GM19397 (cell line): ENCODE measurements around the gene STRN4.
"Not testable (repeated sequence)": the region's sequence is repeated elsewhere in the genome, so short reads cannot be mapped to it uniquely, and the experiment has no call there.

Experiments used
- ATAC-seq: cut with Tn5 transposase; IDR thresholded peaks from one replicate; pipeline ENCODE4 v1.9.1; 2021; ENCODE audit warnings: mild to moderate bottlenecking, moderate library complexity; ENCODE audit not compliant: unreplicated experiment

The STRN4 gene

DNA sequence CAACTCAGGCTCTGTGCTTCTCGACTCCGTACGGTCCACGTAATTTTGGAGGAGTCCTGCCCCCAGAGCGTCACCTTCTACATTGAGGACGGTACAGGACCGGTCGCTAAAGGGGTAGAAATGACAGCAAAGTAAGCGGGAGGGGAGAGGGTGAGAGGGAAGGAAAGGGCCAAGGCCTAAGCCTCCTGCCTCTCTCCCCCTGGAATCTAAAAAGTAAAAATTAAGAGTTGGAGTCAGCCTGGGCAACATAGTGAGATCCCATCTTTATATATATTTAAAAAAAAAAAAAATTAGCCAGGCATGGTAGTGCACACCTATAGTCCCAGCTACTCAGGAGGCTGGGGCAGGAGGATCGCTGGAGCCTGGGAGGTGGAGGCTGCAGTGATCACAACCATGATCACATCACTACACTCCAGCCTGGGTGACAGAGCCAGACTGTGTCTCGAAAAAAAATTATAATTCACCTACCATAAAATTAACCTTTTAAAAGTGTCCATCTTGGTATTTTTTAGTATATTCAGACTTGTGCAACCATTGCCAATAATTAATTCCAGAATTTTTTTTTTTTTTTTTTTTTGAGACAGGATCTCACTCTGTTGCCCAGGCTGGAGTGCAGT lies 29.5 kb upstream of the STRN4 start:
- ATAC-seq: no peak

DNA sequence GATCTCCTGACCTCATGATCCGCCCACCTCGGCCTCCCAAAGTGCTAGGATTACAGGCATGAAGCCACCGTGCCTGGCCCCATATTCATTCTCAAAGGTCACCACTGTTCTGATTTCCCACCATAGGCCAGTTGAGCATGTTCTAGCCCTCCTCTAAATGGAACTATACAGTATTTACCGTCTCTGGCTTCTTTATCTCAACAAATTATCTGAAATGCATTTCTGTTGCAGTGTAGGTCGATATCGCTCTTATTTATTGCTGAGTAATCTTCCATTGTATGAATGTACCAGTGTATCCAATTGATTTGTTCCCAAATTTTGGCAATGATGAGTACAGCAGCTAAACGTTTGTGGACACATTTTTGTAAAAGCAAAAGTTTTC lies 26.8 kb upstream of the STRN4 start:
- no peak for ATAC-seq

GRCh38 chr19:46772170-46773017 lies 26.1 kb upstream of the STRN4 start:
- ATAC-seq: no peak

DNA sequence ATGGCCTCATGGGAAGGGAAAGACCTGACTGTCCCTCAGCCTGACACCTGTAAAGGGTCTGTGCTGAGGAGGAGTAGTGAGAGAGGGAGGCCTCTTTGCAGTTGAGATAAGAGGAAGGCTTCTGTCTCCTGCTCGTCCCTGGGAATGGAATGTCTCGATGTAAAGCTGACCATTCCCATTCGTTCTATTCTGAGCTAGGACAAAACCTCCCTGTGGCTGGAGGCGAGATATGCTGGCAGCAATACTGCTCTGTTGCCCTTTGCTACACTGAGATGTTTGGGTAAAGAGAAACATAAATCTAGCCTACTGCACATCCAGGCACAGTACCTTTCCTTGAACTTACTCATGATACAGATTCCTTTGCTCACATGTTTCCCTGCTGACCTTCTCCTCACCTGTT lies 22.5 kb upstream of the STRN4 start:
- not testable (repeated sequence) for ATAC-seq

- ATAC-seq: no peak
Measured at GRCh38 chr19:46766569-46767317, 20.5 kb upstream of the STRN4 start.

DNA sequence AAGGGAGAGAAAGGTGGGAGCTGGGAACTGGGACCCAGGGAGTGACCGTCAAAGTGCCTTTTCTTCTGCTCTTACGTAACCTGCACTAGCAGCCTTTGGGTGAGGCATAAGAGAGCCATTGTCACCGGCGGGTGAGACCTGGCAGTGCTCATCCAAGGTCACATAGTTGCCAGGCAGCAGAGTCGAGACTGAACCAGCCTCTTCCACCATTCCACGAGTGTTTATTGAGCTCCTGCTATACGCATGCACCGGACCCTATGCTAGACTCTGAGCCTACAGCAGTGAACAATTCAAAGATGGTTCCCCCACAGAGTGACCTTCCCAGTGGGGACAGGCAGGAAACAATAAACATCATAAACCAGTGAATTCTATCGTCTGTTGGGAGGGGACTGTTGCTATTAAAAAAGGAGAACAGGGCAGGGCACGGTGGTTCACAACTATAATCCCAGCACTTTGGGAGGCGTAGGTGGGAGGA lies 18.6 kb upstream of the STRN4 start:
- ATAC-seq: no peak

DNA sequence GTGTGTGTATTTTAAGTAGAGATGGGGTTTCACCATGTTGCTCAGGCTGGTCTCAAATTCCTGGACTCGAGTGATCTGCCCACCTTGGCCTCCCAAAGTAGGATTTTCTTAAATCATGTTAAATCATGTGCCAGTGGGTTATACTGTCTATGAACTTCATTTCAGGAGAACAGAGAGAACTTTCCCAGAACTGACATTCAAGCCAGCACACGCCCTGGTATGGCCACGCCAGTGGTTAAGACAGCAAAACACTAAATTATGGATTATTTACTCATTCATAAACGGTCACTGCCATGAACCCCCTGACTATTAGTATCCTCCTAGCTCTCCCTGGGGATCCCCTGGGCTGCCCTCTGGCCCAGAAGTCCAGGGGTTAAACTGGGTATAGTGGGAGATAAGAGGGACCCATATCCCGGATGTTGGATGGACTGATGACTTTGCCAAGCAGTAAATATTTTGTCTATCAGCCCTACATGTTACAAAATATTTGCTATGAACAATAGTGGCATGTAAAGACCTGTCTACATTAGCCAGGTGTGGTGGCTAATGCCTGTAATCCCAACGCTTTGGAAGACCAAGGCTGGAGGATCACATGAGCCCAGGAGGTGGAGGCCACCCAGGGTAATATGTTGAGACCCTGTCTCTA lies 16.1 kb upstream of the STRN4 start:
- no peak for ATAC-seq

DNA sequence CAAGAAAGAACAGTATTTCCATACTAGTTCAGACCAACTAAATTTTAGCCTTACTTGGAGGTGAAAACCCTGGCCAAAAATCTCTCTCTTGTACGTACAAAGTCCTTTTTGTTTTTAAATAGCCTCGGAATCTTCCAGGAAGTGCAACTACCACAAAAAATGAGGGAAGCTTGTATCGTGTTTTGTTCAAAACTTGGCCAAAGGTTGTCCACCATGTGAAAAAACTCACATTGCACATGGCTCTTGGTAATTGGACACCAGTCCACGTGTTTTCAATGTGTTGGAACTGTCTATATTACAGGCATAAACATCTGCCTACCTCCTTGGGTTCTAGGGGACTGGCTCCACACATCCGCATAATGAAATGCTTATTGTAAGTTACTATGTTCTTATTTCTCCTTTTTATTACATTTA lies 15.2 kb upstream of the STRN4 start:
- no peak for ATAC-seq

DNA sequence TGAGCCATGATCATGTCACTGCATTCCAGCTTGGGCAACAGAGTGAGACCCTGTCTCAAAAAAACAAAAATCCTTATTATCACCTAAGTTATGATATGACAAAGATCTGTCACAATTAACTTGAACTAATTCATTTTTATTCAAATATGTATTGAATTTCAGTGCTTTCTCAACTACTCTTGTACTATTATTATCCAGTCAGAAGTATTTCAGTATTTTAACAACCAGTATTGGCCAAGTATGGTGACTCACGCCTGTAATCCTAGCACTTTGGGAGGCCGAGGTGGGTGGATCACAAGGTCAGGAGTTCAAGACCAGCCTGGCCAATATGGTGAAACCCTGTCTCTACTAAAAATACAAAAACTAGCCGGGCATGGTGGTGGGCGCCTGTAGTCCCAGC lies 14.6 kb upstream of the STRN4 start:
- not testable (repeated sequence) for ATAC-seq

- no peak for ATAC-seq
Measured at GRCh38 chr19:46760363-46760762, 14.1 kb upstream of the STRN4 start.

- no peak for ATAC-seq
Measured at GRCh38 chr19:46759817-46760333, 13.6 kb upstream of the STRN4 start.

GRCh38 chr19:46759206-46759605 lies 13.0 kb upstream of the STRN4 start:
- no peak for ATAC-seq

- ATAC-seq: no peak
Measured at GRCh38 chr19:46756544-46756888, 10.3 kb upstream of the STRN4 start.

DNA sequence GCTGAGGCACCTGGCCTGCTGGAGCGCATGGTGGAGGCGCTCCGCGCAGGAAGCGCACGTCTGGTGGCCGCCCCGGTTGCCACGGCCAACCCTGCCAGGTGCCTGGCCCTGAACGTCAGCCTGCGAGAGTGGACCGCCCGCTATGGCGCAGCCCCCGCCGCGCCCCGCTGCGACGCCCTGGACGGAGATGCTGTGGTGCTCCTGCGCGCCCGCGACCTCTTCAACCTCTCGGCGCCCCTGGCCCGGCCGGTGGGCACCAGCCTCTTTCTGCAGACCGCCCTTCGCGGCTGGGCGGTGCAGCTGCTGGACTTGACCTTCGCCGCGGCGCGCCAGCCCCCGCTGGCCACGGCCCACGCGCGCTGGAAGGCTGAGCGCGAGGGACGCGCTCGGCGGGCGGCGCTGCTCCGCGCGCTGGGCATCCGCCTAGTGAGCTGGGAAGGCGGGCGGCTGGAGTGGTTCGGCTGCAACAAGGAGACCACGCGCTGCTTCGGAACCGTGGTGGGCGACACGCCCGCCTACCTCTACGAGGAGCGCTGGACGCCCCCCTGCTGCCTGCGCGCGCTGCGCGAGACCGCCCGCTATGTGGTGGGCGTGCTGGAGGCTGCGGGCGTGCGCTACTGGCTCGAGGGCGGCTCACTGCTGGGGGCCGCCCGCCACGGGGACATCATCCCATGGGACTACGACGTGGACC lies 9.7 kb upstream of the STRN4 start:
- no peak for ATAC-seq

GRCh38 chr19:46755077-46755852 lies 9.0 kb upstream of the STRN4 start:
- ATAC-seq: no peak

DNA sequence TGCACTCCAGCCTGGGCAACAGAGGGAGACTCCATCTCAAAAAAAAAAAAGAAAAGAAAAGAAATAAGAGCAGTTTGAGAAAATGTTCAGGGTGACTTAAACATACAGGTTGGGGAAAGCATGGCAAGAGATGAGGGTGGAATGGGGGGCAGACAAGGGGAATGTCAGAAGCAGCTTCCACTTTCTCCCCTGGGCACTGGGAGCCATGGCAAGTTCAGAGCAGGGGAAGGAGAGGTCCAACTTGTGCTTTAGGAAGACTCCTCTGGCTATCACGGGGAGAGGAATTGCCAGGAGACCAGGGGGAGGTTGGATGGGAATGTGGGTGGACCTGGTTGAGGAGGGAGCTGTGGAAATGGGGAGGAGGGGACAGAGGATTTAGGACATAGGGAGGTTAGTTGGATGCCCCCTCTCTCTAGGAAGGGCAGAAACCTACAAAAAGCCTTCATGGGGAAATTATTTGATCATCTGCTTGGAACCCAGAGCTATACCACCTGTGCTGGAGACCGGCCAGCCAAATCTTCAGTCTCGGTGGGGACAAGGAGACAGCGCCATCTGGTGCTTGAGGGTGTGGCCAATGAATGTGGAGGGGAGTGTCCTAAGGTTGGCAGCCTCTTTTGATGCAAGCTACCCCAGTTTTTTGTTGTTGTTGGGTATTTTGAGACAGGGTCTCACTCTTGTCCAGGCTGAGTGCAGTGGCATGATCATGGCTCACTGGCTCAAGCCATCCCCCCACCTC lies 7.3 kb upstream of the STRN4 start:
- no peak for ATAC-seq

GRCh38 chr19:46748325-46749109 lies 2.3 kb upstream of the STRN4 start:
- no peak for ATAC-seq
